Uterus (tissue), 2 donors: Measurements from ENCODE around the gene EHF.

ENCODE experiments used
- POLR2A ChIP-seq, 2 donors: fragments of 450-650 bp; IDR thresholded peaks; one replicate each; pipeline ENCODE4 v1.6.1; 2016; ENCODE audit warnings: antibody characterized with exemption in 2 of 2, mild to moderate bottlenecking in 1 of 2, moderate library complexity in 1 of 2
- TF ChIP-seq, protein P1 (sequence below), 4 experiments: fragments of 200-600 bp in 2 of 4; fragments of 450-650 bp in 2 of 4; sonication (generic) in 2 of 4; IDR thresholded peaks; one replicate each; pipeline ENCODE4 v1.5.1; 2016 to 2019; ENCODE audit warnings: antibody characterized with exemption in 4 of 4, mild to moderate bottlenecking in 2 of 4, moderate library complexity in 1 of 4

DNA sequence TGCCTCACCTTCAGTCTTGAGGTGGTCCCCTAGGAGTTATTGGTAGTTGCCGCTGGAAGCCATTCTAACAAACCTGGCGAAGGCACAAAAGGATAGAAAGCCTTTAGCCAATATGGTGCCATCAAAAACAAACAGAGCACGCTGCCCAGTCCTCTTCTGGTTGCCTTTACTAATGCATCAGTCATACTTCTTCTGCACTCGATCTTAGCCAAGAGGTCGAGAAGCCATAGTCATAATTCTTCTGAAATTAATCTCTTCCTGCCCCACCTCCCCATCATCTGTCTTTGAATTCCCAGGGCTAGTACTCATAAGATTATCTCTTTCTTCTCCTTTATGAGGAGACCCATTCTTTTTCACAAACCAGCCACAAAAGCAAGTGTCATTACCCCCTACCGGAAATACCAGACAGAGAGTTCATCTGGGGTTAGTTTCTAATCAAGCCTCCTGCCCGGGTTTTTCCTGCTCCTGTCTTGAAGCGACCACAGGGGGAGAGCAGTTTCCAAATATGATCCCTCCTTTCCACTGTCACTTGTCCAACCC is 21.4 kb upstream of the EHF start:
- TF ChIP-seq, protein P1, sequence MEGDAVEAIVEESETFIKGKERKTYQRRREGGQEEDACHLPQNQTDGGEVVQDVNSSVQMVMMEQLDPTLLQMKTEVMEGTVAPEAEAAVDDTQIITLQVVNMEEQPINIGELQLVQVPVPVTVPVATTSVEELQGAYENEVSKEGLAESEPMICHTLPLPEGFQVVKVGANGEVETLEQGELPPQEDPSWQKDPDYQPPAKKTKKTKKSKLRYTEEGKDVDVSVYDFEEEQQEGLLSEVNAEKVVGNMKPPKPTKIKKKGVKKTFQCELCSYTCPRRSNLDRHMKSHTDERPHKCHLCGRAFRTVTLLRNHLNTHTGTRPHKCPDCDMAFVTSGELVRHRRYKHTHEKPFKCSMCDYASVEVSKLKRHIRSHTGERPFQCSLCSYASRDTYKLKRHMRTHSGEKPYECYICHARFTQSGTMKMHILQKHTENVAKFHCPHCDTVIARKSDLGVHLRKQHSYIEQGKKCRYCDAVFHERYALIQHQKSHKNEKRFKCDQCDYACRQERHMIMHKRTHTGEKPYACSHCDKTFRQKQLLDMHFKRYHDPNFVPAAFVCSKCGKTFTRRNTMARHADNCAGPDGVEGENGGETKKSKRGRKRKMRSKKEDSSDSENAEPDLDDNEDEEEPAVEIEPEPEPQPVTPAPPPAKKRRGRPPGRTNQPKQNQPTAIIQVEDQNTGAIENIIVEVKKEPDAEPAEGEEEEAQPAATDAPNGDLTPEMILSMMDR (IDR thresholded peaks at IDR 0.05) = no peak
- no peak for TF ChIP-seq POLR2A (IDR thresholded peaks at IDR 0.05)
